ENCODE measurements around the gene GNB1. TPM values are rescaled to one million over a fixed set of nuclear protein-coding genes. Genes with fewer than 3 reads are reported as not detected.

The GNB1 gene
- total and polyA plus RNA-seq, 7 experiments from 2014 or later = 48.1 to 358 (median 232) TPM

DNA sequence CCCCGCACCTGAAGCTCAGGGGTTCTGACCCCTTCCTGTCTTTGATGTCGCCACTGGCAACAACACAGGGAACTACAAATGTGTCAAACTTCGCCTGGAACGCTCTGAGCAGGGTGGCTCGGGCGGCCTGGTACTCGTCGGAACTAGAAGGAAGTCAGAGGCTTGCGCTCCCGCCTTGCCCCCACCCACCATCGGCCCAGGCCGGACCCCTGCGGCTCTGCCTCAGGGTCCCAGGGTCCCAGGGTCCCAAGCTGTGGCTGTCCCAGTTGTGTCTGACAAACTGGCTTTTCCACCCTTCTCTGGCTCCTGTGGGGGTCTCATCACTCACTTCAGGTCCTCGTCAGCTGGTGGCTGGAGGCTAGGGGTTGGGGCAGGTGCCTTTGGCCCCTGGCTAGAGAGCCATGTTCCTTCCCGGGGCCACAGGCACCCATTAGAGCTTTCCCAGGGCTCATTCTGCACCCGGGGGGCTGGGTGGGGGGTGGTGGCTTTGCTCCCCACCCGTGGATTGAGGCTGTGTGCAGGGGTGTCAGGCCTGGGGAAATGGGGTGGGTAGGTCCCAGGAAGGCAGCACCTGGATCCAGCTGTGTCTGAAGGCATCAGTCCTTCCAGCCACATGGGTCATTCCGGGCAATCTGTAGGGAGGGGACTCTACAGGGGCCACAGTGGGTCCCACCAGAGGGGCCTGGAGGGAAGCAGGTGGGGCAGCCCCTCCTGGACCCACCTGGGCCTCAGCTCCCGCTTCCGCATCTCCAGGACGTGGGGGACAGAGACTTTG lies 36.2 kb upstream of the GNB1 start:
- no peaks in the 10 kb centered on the region for H3K9me3 ChIP-seq (ENCODE audit: control insufficient read depth in 2 of 3, low read length in 3 of 3)
- CTCF ChIA-PET = no interaction called here
- H3K36me3 Mint-ChIP-seq = no peaks in the 10 kb centered on the region
- H3K36me3 ChIP-seq (ENCODE audit: control insufficient read depth in 2 of 3, insufficient read depth in 3 of 3, low read length in 3 of 3) = no peaks in the 10 kb centered on the region
- H3K4me3 Mint-ChIP-seq = no peak overlapping the region
- H3K27ac ChIP-seq (ENCODE audit: low read depth, low read length) = no peak overlapping the region
- H3K4me1 Mint-ChIP-seq = no peaks in the 10 kb centered on the region
- DNase-seq = no peak
- no peaks in the 10 kb centered on the region for H3K9me3 Mint-ChIP-seq
- ATAC-seq = no peak
- H3K4me3 ChIP-seq (ENCODE audit: low read length) = no peak overlapping the region
- H3K27me3 ChIP-seq (ENCODE audit: control insufficient read depth in 2 of 2, insufficient read depth in 2 of 2, low read length in 2 of 2) = no peaks in the 10 kb centered on the region
- intact Hi-C loops (cut with micrococcal nuclease) = no loop called here
- no peaks in the 10 kb centered on the region for H3K4me1 ChIP-seq (ENCODE audit: control insufficient read depth in 2 of 2, insufficient read depth in 2 of 2, low read length in 2 of 2)
- H3K27me3 Mint-ChIP-seq = no peaks in the 10 kb centered on the region
- no peak overlapping the region for H3K27ac Mint-ChIP-seq
- POLR2A ChIA-PET = no interaction called here

- H3K36me3 ChIP-seq (ENCODE audit: control insufficient read depth in 2 of 3, insufficient read depth in 3 of 3, low read length in 3 of 3) = no peaks in the 10 kb centered on the region
- Mint-ChIP-seq H3K4me3 (no peak overlapping the region), H3K27ac (no peak overlapping the region), H3K4me1 (no peaks in the 10 kb centered on the region), H3K36me3 (no peaks in the 10 kb centered on the region), H3K27me3 (no peaks in the 10 kb centered on the region), H3K9me3 (no peaks in the 10 kb centered on the region)
- intact Hi-C loops (cut with micrococcal nuclease) = no loop called here
- ChIA-PET POLR2A (no interaction called here), CTCF (no interaction called here)
- no peak overlapping the region for H3K4me3 ChIP-seq (ENCODE audit: low read length)
- H3K9me3 ChIP-seq (ENCODE audit: control insufficient read depth in 2 of 3, low read length in 3 of 3) = no peaks in the 10 kb centered on the region
- DNase-seq (no peak), ATAC-seq (no peak)
- H3K4me1 ChIP-seq (ENCODE audit: control insufficient read depth in 2 of 2, insufficient read depth in 2 of 2, low read length in 2 of 2) = no peaks in the 10 kb centered on the region
- no peaks in the 10 kb centered on the region for H3K27me3 ChIP-seq (ENCODE audit: control insufficient read depth in 2 of 2, insufficient read depth in 2 of 2, low read length in 2 of 2)
- no peak overlapping the region for H3K27ac ChIP-seq (ENCODE audit: low read depth, low read length)
These were observed 35.5 kb upstream of the GNB1 start for GRCh38 chr1:1926346-1926811.

- no peak overlapping the region for H3K4me3 ChIP-seq (ENCODE audit: low read length)
- Mint-ChIP-seq H3K4me3 (no peak overlapping the region), H3K27ac (no peak overlapping the region), H3K36me3 (no peaks in the 10 kb centered on the region), H3K4me1 (no peaks in the 10 kb centered on the region), H3K9me3 (no peaks in the 10 kb centered on the region), H3K27me3 (no peaks in the 10 kb centered on the region)
- H3K36me3 ChIP-seq (ENCODE audit: control insufficient read depth in 2 of 3, insufficient read depth in 3 of 3, low read length in 3 of 3) = no peaks in the 10 kb centered on the region
- POLR2A ChIA-PET = no interaction called here
- no peak overlapping the region for H3K27ac ChIP-seq (ENCODE audit: low read depth, low read length)
- H3K27me3 ChIP-seq (ENCODE audit: control insufficient read depth in 2 of 2, insufficient read depth in 2 of 2, low read length in 2 of 2) = no peaks in the 10 kb centered on the region
- ATAC-seq (no peak), DNase-seq (no peak)
- intact Hi-C loops (cut with micrococcal nuclease) = no loop called here
- H3K9me3 ChIP-seq (ENCODE audit: control insufficient read depth in 2 of 3, low read length in 3 of 3) = no peaks in the 10 kb centered on the region
- CTCF ChIA-PET = no interaction called here
- H3K4me1 ChIP-seq (ENCODE audit: control insufficient read depth in 2 of 2, insufficient read depth in 2 of 2, low read length in 2 of 2) = no peaks in the 10 kb centered on the region
These were observed 34.8 kb upstream of the GNB1 start for GRCh38 chr1:1925437-1926345.

- no peaks in the 10 kb centered on the region for H3K27me3 Mint-ChIP-seq
- ATAC-seq (no peak), DNase-seq (no peak)
- H3K4me3 Mint-ChIP-seq = no peak overlapping the region
- Histone ChIP-seq H3K27me3 (ENCODE audit: control insufficient read depth in 2 of 2, insufficient read depth in 2 of 2, low read length in 2 of 2) (no peaks in the 10 kb centered on the region), H3K27ac (ENCODE audit: low read depth, low read length) (no peak overlapping the region), H3K36me3 (ENCODE audit: control insufficient read depth in 2 of 3, insufficient read depth in 3 of 3, low read length in 3 of 3) (no peaks in the 10 kb centered on the region), H3K4me3 (ENCODE audit: low read length) (no peak overlapping the region), H3K9me3 (ENCODE audit: control insufficient read depth in 2 of 3, low read length in 3 of 3) (no peaks in the 10 kb centered on the region), H3K4me1 (ENCODE audit: control insufficient read depth in 2 of 2, insufficient read depth in 2 of 2, low read length in 2 of 2) (peaks cover 0 to 3% of the 10 kb centered on the region in 2 donors)
- H3K9me3 Mint-ChIP-seq = no peaks in the 10 kb centered on the region
- no peaks in the 10 kb centered on the region for H3K4me1 Mint-ChIP-seq
- ChIA-PET POLR2A (no interaction called here), CTCF (no interaction called here)
- intact Hi-C loops (cut with micrococcal nuclease) = no loop called here
- H3K36me3 Mint-ChIP-seq = no peaks in the 10 kb centered on the region
- H3K27ac Mint-ChIP-seq = no peak overlapping the region
These were observed 34.0 kb upstream of the GNB1 start for GRCh38 chr1:1924849-1925248.

- ATAC-seq = no peak
- intact Hi-C loops (cut with micrococcal nuclease) = no loop called here
- Histone ChIP-seq H3K9me3 (ENCODE audit: control insufficient read depth in 2 of 3, low read length in 3 of 3) (no peaks in the 10 kb centered on the region), H3K4me3 (ENCODE audit: low read length) (no peak overlapping the region), H3K36me3 (ENCODE audit: control insufficient read depth in 2 of 3, insufficient read depth in 3 of 3, low read length in 3 of 3) (no peaks in the 10 kb centered on the region), H3K4me1 (ENCODE audit: control insufficient read depth in 2 of 2, insufficient read depth in 2 of 2, low read length in 2 of 2) (peaks cover 0 to 5% of the 10 kb centered on the region in 2 donors), H3K27ac (ENCODE audit: low read depth, low read length) (no peak overlapping the region), H3K27me3 (ENCODE audit: control insufficient read depth in 2 of 2, insufficient read depth in 2 of 2, low read length in 2 of 2) (no peaks in the 10 kb centered on the region)
- Mint-ChIP-seq H3K4me1 (peaks cover 0 to 2% (median 0%) of the 10 kb centered on the region in 7 donors), H3K27me3 (no peaks in the 10 kb centered on the region), H3K27ac (no peak overlapping the region), H3K36me3 (no peaks in the 10 kb centered on the region), H3K4me3 (no peak overlapping the region), H3K9me3 (no peaks in the 10 kb centered on the region)
- ChIA-PET CTCF (no interaction called here), POLR2A (no interaction called here)
- no peak for DNase-seq
These were observed 33.5 kb upstream of the GNB1 start for GRCh38 chr1:1924386-1924785.

DNA sequence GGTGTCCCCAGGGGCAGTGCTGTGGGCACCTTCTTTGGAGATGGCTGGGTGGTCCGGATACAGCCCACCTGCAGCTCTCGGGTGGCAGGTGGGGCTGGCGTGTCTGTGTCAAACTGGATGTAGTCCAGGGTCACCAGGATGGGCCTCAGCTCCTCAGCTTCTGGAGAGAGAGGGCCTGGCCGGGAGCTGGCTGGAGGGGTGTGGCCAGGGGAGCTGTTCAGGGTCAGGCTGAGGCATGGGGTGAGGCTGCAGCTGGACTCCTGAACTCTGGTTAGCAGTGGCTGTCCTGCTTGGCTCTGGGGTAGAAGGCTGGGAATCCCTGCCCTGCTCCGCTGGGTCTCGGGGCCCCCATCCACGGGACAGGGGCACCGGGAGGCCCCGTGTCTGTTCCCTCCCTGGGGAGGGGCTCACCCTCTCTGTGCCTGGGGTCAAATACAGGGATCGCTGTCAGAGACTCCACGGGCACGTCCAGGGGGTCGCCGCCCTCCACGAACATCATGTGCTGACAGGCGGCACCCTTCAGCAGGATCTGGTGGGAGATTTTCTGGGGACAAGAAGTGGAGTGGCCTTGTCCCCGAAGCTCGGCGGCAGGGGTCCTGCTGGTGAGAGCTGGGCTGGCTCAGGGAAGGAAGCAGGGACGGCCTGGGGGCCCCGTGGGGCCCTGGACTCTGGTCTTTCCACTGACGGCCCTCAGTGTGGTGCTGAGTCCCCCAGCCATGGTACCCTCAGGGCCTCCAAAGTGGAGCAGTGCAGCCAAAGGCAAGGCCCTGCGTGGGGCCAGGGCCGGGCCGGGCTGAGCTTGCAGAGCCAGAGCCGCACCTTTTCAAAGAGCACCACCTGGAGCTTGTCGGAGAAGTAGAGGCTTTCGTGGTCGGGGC lies 32.3 kb upstream of the GNB1 start:
- intact Hi-C loops (cut with micrococcal nuclease) = no loop called here
- Mint-ChIP-seq H3K4me3 (no peak overlapping the region), H3K9me3 (no peaks in the 10 kb centered on the region), H3K36me3 (no peaks in the 10 kb centered on the region), H3K4me1 (peaks cover 0 to 2% (median 0%) of the 10 kb centered on the region in 7 donors), H3K27me3 (no peaks in the 10 kb centered on the region), H3K27ac (no peak overlapping the region)
- no peaks in the 10 kb centered on the region for H3K27me3 ChIP-seq (ENCODE audit: control insufficient read depth in 2 of 2, insufficient read depth in 2 of 2, low read length in 2 of 2)
- peaks cover 5 to 11% of the 10 kb centered on the region in 2 donors for H3K4me1 ChIP-seq (ENCODE audit: control insufficient read depth in 2 of 2, insufficient read depth in 2 of 2, low read length in 2 of 2)
- no peaks in the 10 kb centered on the region for H3K36me3 ChIP-seq (ENCODE audit: control insufficient read depth in 2 of 3, insufficient read depth in 3 of 3, low read length in 3 of 3)
- H3K4me3 ChIP-seq (ENCODE audit: low read length) = no peak overlapping the region
- ATAC-seq (no peak), DNase-seq (no peak)
- ChIA-PET POLR2A (no interaction called here), CTCF (no interaction called here)
- no peaks in the 10 kb centered on the region for H3K9me3 ChIP-seq (ENCODE audit: control insufficient read depth in 2 of 3, low read length in 3 of 3)
- no peak overlapping the region for H3K27ac ChIP-seq (ENCODE audit: low read depth, low read length)

All from naive thymus-derived CD4-positive, alpha-beta T cell (primary cell).